Frontal cortex (tissue), 4 donors: ENCODE results near the gene CLIP2. TPM values are rescaled to one million over a fixed set of nuclear protein-coding genes. Genes with fewer than 3 reads are reported as not detected.

Experiments
- DNase-seq, 2 donors: peaks; one replicate each; pipeline ENCODE4 v3.0.0; 2012; ENCODE audit warnings: low spot score in 2 of 2
- FAIRE-seq: peaks from 2 replicates; lab custom pipeline; 2012; peaks lifted over from hg19 to GRCh38; lab: Jason Lieb, UNC
- total RNA-seq: library from RNA; depleted of rRNA; stranded (reverse); fragments of >200 nt; gene quantifications from one replicate; pipeline ENCODE4 v1.2.3, GENCODE V29; 2014
- donor health status: control.
- donor health status: control.
- donor health status: control.

The CLIP2 gene
- total RNA-seq, 1 donor from 2014 or later = 113 TPM

DNA sequence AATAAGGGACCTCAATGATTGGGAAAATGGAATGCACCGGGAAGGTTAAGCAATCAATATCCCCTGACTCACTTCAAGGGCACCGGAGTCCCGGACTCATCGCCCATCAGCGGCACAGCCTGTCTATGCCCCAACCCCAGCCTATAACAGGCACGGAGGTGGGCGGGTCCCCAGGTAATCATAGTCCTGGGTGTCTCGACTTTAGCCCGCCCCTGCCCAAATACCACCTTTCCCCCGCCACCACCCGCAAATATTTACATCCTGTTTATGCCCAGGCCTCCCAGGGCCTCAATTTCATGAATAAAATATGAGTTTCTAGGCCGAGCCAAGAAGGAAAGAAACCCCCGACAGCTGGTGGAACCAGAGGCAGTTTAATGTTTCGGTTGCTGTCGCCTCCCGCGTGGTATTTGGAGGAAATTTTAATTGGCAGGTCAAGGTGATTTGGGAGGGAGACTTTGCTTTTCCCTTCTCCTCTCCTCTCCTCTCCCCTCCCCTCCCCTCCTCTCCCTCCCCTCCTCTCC is 19.4 kb upstream of the CLIP2 start:
- DNase-seq (peak; percentile 66 to 77), FAIRE-seq (no peak)

- no peak for FAIRE-seq
- DNase-seq = no peak
These were observed 17.5 kb upstream of the CLIP2 start for GRCh38 chr7:74271742-74272141.

- peak in 1 of 2 donors; percentile 45 for DNase-seq
- no peak for FAIRE-seq
These were observed 16.7 kb upstream of the CLIP2 start for GRCh38 chr7:74272305-74273038.

DNA sequence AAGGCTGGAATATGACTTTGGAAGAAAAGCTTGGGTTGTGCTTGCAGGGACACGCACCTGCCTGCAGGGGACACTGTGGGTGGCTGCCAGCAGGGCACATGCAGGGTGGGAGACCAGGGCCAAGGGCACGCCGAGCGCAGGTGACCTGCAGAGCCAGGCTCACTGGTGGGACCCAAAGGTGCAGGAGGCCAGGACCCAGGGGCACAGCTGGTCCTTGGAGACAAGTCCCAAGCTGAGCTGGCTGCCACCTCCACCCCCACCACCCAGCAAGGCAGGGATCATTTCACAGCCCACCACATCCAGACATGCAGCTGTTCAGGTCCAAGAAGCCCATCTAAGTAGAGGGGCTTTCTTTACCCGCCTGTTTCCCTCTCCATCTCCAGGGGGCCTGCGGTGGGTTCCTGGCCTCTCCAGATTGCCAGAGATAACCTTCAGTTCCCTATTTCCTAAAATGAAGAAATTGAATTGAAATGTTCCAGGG is 13.8 kb upstream of the CLIP2 start:
- FAIRE-seq = no peak
- no peak for DNase-seq

DNA sequence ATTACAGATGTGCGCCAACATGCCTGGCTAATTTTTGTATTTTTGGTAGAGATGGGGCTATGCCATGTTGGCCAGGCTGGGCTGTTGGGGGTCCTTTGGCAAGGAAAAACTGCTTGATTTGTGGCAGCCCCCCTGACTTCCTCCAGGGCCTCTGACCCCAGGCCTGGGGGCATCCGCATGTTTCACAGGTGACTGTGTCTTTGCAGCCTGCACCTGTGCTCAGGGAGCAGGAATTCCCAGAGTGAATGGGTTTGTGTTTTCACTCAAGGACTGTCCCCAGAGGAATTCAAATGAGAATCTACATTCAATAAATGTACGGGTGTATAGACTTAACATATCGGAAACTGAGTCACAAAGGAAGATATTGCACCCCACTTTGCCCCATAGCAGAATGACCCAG is 11.6 kb upstream of the CLIP2 start:
- no peak for FAIRE-seq

DNA sequence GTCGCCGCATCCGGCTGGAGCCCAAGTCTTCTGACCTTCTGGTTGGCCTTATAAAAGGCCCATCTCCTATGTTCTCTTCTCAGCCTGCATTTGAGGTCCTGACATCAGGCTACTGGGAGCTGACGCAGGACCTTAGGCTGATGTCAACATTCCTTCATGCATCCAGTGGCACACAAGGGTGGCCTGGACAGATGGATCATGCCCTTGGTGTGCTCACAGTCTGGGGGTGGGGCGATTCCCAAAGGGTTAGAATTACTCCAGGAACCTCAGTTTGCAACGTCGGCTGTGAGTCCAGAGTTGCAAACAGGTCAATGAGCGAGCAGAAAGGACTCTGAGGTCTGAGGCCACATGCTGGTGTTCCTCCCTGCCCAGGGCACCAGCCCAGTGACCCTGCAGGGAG is 8.2 kb upstream of the CLIP2 start:
- FAIRE-seq = no peak
- no peak for DNase-seq

More for the DNA sequence above, 11.6 kb upstream of the CLIP2 start:
- DNase-seq = no peak

DNA sequence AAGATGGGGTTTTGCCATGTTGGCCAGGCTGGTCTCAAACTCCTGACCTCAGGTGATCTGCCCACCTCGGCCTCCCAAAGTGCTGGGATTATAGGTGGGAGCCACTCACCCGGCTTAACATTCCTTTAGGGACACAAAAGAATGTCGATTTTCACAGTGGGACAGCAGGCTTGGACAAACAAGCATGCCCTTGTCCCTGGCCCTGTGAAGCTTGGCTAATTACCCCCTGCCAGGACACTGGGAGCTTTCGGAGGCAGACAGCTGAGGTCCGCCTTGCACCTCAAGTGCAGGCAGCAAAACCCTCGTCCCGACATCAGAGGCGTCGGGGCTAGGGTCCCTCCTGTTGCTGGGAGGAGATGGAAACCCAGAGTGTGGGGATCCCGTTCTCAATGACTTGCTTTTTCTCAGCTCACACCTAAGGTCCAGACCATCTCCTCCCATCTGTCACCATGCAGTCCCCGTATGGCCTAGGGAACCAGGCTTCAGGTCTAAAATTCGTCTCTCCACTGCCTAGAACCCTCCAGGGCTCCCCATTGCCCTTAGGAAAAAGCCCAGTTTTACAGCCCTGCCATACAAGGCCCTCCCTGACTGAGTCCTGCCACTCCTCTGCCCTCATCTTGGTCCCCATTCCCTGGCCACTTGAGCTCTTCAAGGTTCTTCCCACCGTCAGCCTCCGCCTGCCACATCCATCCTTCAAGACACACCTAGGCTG is 6.3 kb upstream of the CLIP2 start:
- no peak for DNase-seq
- FAIRE-seq = no peak

GRCh38 chr7:74283858-74284447 is 5.3 kb upstream of the CLIP2 start:
- no peak for DNase-seq
- no peak for FAIRE-seq

GRCh38 chr7:74284781-74285259 is 4.4 kb upstream of the CLIP2 start:
- DNase-seq (no peak), FAIRE-seq (no peak)

DNA sequence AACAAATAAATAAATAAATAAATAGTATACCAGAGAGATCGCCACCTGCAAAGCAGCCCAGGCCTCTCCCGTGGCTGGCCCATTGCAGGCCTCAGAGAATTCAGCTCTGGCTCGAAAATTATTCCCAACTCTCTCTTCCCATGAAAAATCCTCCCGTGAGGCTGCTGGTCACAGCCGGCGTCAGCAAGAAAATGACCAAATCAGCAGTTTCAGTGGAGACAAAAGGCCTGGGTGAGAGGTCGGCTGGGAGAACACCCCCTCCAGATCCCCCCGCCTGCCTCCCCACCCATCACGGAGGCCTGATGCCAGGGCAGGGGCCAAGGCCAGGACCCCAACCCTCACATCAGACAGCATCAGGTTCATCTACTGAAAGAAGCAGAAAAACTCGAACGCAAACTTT is 3.1 kb upstream of the CLIP2 start:
- DNase-seq (no peak), FAIRE-seq (no peak)

- DNase-seq = no peak
- no peak for FAIRE-seq
These were observed 1.7 kb upstream of the CLIP2 start for GRCh38 chr7:74287303-74288033.

DNA sequence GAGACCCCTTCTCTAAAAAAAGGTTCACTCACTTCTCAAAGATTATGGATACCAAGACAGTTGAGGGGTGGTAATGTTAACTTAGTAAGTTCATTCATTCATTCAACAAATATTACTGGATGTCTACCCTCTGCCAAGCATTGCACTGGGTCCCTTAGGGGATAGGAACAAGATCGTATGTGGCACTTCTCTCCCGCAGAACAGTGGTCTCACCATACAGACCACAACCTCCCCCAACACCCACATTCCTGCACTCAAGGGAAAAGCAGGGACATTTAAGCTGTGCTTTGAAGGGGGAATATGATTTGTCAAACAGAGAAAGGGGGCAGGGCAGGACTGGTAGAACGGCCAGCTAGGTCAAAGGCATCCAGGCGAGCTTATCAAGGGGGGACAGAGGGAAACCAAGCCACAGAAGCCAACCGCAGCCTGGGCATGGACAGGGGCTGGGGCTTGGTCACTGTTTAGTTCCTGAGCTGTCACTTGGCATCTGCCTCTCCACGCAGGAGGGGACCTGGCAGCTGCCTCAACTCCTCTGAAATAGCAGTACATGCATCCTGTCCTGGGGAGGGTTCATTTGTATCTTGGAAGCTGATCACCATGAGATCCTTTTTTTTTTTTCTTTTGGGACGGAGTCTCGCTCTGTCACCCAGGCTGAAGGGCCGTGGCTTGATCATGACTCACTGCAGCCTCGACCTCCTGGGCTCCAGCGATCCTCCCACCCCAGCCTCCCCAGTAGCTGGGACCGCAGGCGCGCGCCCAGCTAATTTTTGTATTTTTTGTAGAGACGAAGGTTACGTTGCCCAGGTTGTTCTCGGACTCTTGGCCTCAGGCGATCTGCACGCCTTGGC is 949 bp upstream of the CLIP2 start:
- FAIRE-seq = no peak
- no peak for DNase-seq

- DNase-seq = peak; percentile 58 to 76
- FAIRE-seq = no peak
These were observed 699 bp downstream of the CLIP2 start for GRCh38 chr7:74289659-74290552.

DNA sequence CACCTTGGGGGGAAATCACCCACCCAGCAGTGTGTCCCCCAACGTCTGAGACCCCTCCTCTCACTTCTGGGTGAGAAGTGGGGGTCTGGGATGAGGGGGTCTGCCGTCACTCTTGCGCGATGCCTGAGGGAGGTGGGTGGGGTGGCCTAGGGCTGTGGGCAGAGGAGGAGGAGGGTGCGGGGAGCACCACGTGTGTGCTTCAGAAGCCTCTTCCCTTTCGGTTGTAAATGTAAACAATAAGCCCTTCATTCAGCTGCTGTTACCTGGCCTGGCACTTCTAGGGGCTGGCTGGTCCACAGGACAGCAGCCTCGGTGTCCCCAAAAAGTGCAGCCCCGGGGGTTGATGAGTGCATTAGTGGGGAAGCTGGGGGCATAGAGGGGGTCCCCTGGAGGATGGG is 1.3 kb downstream of the CLIP2 start:
- DNase-seq = peak in 1 of 2 donors; percentile 55
- FAIRE-seq = no peak

- FAIRE-seq (no peak), DNase-seq (no peak)
These were observed 1.8 kb downstream of the CLIP2 start for GRCh38 chr7:74290981-74291441.

DNA sequence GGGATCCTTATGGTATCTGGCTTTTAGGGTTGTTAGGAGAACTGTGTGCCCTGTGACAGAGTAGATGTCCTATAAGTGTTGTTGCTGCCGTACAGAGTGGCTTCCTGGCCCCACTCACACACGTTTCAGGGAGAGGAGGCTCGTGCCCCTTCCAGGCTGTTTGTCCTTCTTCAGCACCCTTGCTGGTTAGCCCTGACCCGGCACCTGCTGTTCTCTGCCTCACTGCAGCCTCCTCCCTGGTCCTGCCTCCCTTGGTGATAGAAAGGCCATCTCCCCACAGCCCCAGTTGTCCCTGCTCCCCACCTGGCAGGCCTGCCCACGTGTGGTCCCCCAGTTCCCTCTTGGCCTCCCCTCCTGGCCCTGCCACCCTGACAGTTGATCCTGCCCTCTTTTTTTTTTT is 2.3 kb downstream of the CLIP2 start:
- DNase-seq (no peak), FAIRE-seq (no peak)

DNA sequence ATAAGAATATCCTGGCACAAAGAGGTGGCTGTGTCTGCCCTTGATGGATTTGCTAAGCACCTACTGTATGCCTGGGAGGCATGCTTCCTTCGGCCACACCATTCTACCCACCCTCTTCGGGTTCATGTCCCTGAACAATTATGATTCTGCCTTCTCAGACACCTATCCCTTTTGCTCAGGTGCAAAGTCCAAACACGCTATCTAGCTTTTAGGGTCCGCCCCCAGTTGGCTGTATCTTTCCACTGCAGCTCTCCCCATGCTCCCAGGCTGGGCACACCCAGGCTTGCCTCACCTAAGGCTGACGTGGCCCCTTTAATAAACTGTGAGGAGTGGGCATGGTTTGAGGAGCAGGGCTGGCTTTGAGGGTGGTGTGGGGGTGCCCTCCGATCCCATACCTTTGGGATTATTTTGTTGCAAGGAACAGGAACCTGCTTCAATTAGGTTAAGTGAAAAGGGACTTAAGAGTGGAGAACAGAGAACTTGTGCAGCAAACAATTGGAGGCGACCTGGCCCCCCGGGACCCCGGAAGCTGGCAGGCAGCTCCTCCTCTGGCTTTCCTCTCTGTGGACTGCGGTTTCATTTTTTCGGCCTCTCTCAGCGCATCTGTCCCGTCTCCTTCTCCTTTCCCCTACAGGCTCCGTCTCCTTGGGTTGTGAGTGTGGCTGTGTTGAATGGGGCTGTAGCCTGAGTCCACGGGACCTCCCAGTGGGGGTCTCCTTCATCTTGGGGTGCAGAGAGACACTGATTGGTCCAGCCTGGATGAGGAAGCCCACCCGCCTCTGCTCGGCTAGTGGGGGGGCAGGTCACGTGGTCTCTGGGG is 3.8 kb downstream of the CLIP2 start:
- no peak for FAIRE-seq
- no peak for DNase-seq
